ENCODE results near the gene CENPX.
"Not testable (repeated sequence)": the region's sequence is repeated elsewhere in the genome, so short reads cannot be mapped to it uniquely, and the experiment has no call there.

CENPX gene

DNA sequence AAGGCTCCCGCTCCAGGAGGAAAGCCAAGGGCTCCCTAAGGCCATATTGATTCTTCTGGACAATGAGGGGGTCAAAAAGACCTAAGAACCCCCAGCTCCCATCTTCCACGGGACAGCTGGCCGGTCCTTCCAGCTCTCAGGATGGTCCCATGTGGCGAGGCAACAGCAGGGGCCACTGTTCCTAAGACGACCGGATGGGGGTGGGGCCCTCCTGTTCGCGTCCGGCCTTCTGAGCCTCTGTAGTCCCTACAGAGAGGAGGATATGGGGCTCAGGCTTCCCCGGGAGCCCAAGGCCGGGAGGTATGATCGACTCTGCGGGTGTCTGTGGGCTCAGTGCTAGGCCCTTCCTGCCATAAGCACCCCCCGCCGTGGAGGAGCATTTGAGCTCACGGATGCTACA lies 20.8 kb upstream of the CENPX start:
- in situ Hi-C loops (cut with MboI; ENCODE audit: low pct_unique_long_range_greater_than_20kb, low sequenced_read_pairs), result no loop called here

GRCh38 chr17:82042649-82043048 lies 20.0 kb upstream of the CENPX start:
- DNase-seq, result no peak
- in situ Hi-C loops (cut with MboI; ENCODE audit: low pct_unique_long_range_greater_than_20kb, low sequenced_read_pairs), result no loop called here

More for the DNA sequence above, 20.8 kb upstream of the CENPX start:
- no peak for DNase-seq

- DNase-seq, result no peak
- in situ Hi-C loops (cut with MboI; ENCODE audit: low pct_unique_long_range_greater_than_20kb, low sequenced_read_pairs), result no loop called here
Observed at GRCh38 chr17:82041144-82041814, 18.6 kb upstream of the CENPX start.

- in situ Hi-C loops (cut with MboI; ENCODE audit: low pct_unique_long_range_greater_than_20kb, low sequenced_read_pairs), result no loop called here
- DNase-seq, result no peak
Observed at GRCh38 chr17:82039695-82040299, 17.1 kb upstream of the CENPX start.

DNA sequence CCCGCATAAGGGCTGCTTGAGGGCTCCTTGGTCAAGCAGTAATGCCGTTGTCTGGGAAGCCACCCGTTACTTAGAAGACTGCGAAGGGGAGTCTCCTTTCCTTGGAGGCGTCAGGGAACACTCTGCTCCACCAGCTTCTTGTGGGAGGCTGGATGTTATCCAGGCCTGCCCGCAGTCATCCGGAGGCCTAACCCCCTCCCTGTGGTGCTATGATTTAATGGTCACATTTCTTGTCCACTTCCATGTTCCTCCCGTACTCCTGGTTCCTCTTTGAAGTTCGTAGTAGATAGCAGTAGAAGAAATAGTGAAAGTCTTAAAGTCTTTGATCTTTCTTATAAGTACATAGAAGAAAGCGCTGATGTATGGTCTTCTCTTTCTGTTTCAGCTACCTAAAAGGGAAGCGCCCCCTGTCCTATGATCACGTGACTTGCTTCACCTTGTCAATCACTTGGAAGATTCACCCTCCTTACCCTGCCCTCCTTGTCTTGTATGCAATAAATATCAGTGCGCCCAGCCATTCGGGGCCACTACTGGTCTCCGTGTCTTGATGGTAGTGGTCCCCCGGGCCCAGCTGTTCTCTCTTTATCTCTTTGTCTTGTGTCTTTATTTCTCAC lies 16.2 kb upstream of the CENPX start:
- DNase-seq; in situ Hi-C loops (cut with MboI; ENCODE audit: low pct_unique_long_range_greater_than_20kb, low sequenced_read_pairs): not testable (repeated sequence)

DNA sequence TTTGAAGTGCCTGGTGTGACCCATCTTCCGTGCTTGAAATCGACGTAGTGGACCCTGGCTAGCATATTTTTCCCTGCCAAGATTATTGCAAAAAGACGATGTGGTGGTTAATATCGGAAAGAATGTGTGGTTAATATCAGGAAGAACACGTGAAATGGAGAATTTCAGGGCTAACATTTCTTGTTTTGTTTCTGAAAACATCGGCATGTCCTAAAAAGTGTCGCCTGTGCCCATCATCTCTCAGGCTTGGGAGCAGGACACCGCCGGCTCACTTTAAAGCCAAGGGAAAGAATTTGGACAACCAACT lies 15.2 kb upstream of the CENPX start:
- in situ Hi-C loops (cut with MboI; ENCODE audit: low pct_unique_long_range_greater_than_20kb, low sequenced_read_pairs), result no loop called here

GRCh38 chr17:82037092-82037888 lies 14.6 kb upstream of the CENPX start, which contains the start of gene DCXR:
Gene DCXR (minus strand): TSS chr17:82037697. CDS start chr17:82037682, 15 bp downstream.
- in situ Hi-C loops (cut with MboI; ENCODE audit: low pct_unique_long_range_greater_than_20kb, low sequenced_read_pairs), result no loop called here
- peak; percentile 97 for DNase-seq

More for the DNA sequence above, 15.2 kb upstream of the CENPX start:
- DNase-seq, result no peak

- DNase-seq, result no peak
- in situ Hi-C loops (cut with MboI; ENCODE audit: low pct_unique_long_range_greater_than_20kb, low sequenced_read_pairs), result no loop called here
Observed at GRCh38 chr17:82036634-82037091, 14.0 kb upstream of the CENPX start.

- in situ Hi-C loops (cut with MboI; ENCODE audit: low pct_unique_long_range_greater_than_20kb, low sequenced_read_pairs), result no loop called here
- DNase-seq, result no peak
Observed at GRCh38 chr17:82035956-82036633, 13.4 kb upstream of the CENPX start.

GRCh38 chr17:82035488-82035887 lies 12.8 kb upstream of the CENPX start:
- DNase-seq, result no peak
- in situ Hi-C loops (cut with MboI; ENCODE audit: low pct_unique_long_range_greater_than_20kb, low sequenced_read_pairs), result no loop called here

DNA sequence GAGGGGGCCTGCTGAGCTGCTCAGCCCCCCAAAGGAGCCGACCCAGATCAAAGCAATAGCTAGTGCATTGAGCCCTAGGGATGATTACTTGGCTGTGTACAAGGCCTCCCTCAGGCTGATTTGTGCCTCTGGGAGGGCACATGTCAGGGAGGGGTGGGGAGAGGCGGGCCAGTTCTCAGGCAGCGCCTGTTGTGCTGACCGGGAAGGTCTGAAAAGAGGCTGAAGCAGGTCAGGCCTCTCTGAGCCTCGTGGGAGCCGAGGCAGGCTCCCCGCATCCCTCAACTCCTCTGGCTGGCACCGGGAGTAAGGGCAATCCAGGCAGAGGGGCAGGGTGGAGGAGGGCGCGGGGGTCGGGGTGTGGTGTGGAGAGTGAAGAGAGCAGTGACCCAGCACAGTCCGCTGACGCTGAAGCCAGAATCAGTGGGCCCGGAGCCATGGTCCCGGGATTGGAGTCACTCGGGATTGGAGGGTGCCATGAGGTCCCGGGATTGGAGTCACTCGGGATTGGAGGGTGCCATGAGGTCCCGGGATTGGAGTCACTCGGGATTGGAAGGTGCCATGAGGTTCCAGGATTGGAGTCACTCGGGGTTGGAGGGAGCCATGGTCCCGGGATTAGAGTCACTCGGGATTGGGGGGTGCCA lies 11.8 kb upstream of the CENPX start:
- in situ Hi-C loops (cut with MboI; ENCODE audit: low pct_unique_long_range_greater_than_20kb, low sequenced_read_pairs), result no loop called here
- DNase-seq, result no peak

GRCh38 chr17:82033359-82034085 lies 10.8 kb upstream of the CENPX start:
- in situ Hi-C loops (cut with MboI; ENCODE audit: low pct_unique_long_range_greater_than_20kb, low sequenced_read_pairs), result no loop called here

DNA sequence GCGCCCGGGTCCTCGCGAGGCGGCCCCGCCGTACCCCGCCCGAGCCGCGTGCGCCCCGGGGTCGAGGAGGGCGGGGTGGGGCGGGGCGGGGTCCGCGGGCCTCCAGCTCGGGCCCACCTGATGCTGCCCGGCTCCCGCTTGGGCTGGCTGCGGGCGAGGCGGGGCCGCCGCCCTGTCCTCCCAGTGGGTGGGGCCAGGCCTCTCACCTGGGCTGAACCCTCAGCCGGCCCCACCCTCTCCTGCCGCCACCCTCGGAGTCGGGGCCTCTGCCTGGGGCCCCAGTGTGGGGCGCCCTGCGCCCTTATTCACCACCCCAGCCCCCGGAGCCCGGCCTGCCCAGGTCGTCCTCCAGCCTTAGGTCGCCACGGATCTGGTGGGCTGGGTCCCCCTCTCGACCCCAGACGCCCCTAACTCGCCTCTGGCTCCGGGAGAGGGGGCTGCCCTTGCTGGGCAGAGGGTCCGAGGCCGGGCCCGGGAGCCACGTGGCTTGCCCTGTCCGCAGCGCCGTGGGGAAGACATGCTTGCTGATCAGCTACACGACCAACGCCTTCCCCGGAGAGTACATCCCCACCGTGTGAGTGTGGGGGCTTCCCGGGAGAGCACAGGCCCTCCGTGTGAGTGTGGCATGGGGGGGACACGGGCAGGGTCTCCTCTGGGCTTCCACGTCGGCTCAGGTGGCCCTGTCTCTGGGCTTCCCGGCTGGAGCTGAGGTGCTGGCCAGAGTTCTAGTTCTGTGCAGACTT lies 9.4 kb upstream of the CENPX start:
- in situ Hi-C loops (cut with MboI; ENCODE audit: low pct_unique_long_range_greater_than_20kb, low sequenced_read_pairs), result no loop called here
- DNase-seq, result peak; percentile 35

More at GRCh38 chr17:82033359-82034085, 10.8 kb upstream of the CENPX start:
- no peak for DNase-seq

DNA sequence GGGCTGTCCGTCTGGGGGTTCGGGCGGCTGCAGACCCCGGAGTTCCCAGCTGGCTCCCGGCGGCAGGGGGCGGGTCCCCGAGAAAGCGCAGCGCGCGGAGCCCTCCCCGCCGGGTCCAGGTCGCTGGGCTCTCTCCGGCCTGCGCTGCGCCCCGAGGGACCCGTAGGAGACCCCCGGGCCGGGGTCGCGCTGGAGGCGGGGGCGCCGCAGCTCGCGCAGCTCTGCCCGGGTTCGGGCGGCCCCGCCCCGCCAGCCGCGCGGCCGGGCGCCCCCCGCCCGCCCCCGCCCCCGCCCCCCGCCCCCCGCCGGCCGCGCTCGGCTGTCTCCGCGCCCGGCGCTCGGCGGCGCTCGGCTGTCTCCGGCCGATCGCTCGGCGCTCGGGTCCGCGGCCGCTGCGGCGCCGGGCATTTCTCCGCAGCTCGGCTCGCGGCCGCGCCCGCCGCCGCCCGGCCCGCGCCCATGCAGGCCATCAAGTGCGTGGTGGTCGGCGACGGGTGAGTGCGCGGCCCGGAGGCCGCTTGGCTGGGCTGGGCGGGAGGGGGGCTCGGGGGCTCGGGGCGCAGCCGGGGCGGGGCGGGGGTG lies 8.7 kb upstream of the CENPX start, which contains the start of gene RAC3:
TSS of gene RAC3 (plus strand) at position 376 of the 582 bp plus-strand sequence. CDS start at position 460, 84 bp downstream.
- no peak for DNase-seq
- in situ Hi-C loops (cut with MboI; ENCODE audit: low pct_unique_long_range_greater_than_20kb, low sequenced_read_pairs), result no loop called here

- peak; percentile 86 for DNase-seq
- in situ Hi-C loops (cut with MboI; ENCODE audit: low pct_unique_long_range_greater_than_20kb, low sequenced_read_pairs), result no loop called here
Observed at GRCh38 chr17:82030470-82031302, 8.0 kb upstream of the CENPX start.

- DNase-seq, result no peak
- in situ Hi-C loops (cut with MboI; ENCODE audit: low pct_unique_long_range_greater_than_20kb, low sequenced_read_pairs), result no loop called here
Observed at GRCh38 chr17:82029990-82030469, 7.4 kb upstream of the CENPX start.

Data from KBM-7 (cell line).